GM18951 (cell line): ENCODE results near the gene MDK.

Source experiments
- POLR2A ChIP-seq: IDR thresholded peaks from 4 replicates; pipeline ENCODE4 v1.6.1; 2011; ENCODE audit warnings: mild to moderate bottlenecking; ENCODE audit not compliant: insufficient read length, insufficient read depth; ENCODE audit errors: extremely low read depth
- in situ Hi-C: fragments of 300-500 bp; cut with MboI; formaldehyde crosslinking; loops from one replicate; pipeline ENCODE4 v1.12.0; 2022; ENCODE audit warnings: low sequenced_read_pairs, mixed read lengths, inconsistent platforms; ENCODE audit not compliant: unreplicated experiment

The MDK gene

GRCh38 chr11:46339816-46340215 lies 41.7 kb upstream of the MDK start:
- no peak for TF ChIP-seq POLR2A
- in situ Hi-C loops, result no loop called here

GRCh38 chr11:46341454-46341853 lies 40.0 kb upstream of the MDK start:
- in situ Hi-C loops, result no loop called here
- no peak for TF ChIP-seq POLR2A

DNA sequence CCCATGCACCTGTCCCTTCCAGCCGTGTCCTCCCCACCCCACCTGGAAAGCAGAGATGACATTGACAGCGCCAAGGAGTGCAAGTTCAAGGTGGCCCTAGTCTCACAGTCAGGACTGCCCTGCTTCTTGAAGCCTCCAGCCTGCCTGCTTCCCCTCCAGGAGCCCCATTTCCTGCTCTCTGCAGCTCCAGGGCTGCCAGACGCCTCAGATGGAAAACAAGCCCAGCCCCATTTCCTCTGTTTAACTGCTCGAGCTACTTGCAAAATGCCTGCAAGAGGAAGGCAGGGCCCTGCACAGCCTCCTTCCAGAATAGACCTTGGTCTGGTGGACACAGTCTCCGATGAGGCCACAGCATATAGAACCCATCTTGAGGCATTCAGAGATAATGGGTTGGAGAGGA lies 39.2 kb upstream of the MDK start:
- in situ Hi-C loops, result no loop called here
- no peak for TF ChIP-seq POLR2A

GRCh38 chr11:46343520-46343919 lies 37.9 kb upstream of the MDK start:
- in situ Hi-C loops, result no loop called here
- TF ChIP-seq POLR2A, result no peak

DNA sequence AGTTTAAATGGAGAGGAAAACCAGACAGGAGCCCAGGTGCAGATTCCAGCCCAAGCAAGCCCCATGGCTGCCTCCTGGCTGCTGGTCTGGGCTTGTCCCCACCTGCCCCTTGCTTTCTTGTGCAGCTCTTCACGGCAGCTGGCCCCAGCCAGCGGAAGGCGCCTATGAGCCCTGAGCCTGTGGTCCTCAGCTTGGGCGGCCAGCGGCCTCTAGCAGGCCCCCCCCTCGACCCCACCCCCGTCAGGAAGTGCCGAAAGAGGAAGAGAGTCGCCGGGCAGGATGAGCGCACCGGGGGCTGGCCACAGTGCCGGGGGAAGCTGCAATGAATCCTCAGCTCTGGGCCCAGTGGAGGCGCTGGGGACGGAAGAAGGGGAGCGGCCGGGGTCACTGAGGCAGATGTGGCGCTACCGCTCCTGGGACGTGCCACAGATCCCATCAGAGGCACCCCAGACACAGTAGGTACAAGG lies 36.3 kb upstream of the MDK start:
- peak; percentile 55 for TF ChIP-seq POLR2A

DNA sequence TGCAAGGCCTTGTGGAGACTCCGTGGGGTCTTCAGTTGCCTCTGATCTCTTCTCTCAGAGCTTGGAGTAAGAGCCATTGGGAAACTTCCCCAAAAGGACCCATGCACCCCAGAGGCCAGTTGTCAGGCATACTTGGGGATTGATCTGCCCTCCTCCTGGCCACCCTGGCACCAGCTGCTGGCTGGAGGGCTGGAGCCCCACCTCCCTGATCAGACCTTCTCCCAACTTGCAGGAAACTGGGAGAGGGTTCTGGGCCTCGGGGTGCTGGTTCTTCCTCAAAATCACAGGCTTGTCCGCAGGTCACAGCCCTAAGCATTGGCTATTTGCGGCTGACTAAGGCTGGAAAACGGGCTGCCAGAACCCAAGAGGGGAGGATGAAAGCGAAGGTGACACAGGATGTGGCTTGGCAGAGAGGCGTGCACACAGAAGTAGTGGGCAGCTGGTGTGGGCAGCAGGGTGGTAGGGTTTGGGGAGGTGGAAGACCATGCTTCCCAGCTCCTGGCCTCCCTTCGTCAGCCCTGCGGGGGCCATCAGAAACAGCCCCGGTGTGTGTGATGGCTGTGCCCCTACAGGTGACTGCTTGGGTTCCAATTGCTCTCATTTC lies 35.5 kb upstream of the MDK start:
- in situ Hi-C loops, result no loop called here
- no peak for TF ChIP-seq POLR2A

More for the DNA sequence above, 36.3 kb upstream of the MDK start:
- in situ Hi-C loops, result no loop called here

DNA sequence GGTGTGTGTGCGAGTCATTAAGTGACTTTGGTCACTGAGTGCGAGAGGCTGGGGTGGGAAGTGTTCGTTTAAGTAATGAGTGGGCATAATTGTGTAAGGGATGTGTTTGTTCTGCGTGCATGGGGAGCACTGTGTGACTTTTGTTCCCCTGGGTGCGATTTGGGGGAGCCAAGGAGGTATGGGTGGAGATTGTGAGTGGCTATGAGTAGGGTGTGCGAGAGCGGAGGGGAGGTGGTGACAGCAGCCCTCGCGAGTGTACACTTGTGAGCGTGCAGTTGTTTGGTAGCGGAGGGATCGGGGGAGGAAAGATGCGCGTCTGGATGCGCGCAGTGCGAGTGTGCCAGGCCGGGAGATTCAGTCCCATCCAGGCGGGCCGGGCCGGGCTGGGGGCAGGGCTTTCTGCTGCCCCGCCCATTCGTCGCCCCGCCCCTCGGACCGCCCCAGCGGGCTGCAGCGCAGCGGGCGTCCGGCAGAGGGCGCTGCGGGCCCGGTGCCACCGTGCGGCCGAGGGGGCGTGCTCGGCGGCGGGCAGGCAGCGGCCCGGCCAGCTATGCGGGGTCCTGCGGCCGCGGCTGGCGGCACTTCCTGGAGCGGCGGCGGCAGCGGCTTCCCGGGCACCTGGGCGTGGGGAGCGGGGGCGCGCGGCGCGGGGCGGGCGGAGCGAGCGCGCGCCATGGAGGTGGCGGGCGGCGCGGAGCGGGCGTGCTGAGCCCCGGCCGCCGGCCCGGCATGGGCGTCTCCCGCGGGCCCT lies 34.4 kb upstream of the MDK start, which contains the start of gene DGKZ:
TSS of gene DGKZ (plus strand) at position 578 of the 751 bp plus-strand sequence. CDS start 197 bp downstream, outside the sequence.
- in situ Hi-C loops, result no loop called here
- peak; percentile 75 for TF ChIP-seq POLR2A

DNA sequence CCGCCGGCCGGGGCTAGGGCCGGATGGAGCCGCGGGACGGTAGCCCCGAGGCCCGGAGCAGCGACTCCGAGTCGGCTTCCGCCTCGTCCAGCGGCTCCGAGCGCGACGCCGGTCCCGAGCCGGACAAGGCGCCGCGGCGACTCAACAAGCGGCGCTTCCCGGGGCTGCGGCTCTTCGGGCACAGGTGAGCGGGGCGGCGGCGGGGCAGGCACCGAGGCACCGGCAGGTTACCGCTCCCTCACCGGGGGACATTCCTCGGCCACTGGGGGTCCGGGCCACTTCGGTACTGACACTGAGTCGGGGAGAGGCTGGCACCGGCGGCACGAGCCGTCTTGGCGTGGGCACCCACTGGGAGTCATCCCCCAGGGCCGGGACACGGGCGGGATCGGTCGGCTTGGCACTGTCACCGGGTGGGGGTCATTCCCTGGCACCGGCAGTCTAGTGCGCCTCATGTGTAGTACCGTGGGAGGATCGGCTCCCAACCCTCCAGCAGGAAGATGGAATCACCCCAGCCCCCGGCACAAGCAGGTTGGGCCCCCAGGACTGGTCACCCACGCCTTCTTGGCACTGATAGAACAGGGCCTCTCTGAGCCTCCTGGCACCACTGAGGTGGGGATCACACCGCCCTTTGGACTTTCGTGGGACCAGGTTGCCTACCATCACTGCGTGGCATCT lies 33.7 kb upstream of the MDK start:
- in situ Hi-C loops, result no loop called here
- TF ChIP-seq POLR2A, result no peak

GRCh38 chr11:46348566-46349401 lies 32.7 kb upstream of the MDK start:
- TF ChIP-seq POLR2A, result no peak
- in situ Hi-C loops, result no loop called here

GRCh38 chr11:46350695-46351094 lies 30.8 kb upstream of the MDK start:
- in situ Hi-C loops, result no loop called here
- TF ChIP-seq POLR2A, result no peak

DNA sequence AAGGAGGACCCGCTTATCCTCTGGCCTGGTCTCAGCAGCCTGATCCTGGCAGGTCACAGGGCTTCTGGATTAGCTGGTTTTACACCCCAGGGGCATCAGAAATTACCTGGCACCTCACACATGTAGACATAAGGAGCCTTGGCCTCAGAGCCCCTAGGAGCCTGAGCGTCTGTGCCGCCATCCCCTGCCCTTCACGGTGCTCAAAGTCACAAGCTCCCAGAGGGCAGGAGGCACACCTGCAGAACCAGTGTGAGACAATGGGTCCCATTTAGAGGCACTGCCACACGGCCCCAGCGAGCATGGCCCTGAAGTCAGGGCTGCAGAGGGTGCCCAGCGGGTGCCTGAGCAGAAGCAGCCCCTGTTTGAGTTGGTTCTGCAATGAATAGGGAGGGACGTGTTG lies 30.3 kb upstream of the MDK start:
- in situ Hi-C loops, result no loop called here
- TF ChIP-seq POLR2A, result no peak

DNA sequence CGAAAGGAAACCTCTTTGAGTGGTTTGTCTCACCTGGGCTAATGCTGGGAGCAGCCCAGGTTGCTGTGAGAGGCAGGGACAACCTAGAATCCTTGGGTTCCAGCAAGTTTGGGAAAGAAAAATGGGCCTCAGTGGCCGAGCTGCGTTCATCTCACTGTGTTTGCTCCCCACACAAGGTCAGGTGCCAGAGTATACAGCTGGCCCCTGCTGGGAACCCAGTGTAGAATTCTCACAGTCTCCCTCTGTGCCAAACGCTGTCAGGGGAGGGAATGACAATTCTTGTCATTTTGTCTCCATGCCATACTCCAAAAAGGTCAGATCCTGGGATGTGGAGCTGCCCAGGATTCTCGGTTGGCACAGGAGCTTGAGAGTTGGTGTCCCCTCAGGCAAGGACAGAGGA lies 29.9 kb upstream of the MDK start:
- in situ Hi-C loops, result no loop called here
- TF ChIP-seq POLR2A, result no peak
